Stimulated activated CD4-positive, alpha-beta T cell treated with anti-CD3 and anti-CD28 coated beads, Interleukin-1b, Interleukin-23, amount 100 ng/mL, for 24 hours (primary cell): ENCODE data around the gene SMARCAD1.

Source experiments
- DNase-seq, 4 experiments: peaks; one replicate each; pipeline ENCODE4 v3.0.0-alpha.2; 2020; ENCODE audit warnings: low read depth in 4 of 4, low spot score in 1 of 4

Gene SMARCAD1, protein sequence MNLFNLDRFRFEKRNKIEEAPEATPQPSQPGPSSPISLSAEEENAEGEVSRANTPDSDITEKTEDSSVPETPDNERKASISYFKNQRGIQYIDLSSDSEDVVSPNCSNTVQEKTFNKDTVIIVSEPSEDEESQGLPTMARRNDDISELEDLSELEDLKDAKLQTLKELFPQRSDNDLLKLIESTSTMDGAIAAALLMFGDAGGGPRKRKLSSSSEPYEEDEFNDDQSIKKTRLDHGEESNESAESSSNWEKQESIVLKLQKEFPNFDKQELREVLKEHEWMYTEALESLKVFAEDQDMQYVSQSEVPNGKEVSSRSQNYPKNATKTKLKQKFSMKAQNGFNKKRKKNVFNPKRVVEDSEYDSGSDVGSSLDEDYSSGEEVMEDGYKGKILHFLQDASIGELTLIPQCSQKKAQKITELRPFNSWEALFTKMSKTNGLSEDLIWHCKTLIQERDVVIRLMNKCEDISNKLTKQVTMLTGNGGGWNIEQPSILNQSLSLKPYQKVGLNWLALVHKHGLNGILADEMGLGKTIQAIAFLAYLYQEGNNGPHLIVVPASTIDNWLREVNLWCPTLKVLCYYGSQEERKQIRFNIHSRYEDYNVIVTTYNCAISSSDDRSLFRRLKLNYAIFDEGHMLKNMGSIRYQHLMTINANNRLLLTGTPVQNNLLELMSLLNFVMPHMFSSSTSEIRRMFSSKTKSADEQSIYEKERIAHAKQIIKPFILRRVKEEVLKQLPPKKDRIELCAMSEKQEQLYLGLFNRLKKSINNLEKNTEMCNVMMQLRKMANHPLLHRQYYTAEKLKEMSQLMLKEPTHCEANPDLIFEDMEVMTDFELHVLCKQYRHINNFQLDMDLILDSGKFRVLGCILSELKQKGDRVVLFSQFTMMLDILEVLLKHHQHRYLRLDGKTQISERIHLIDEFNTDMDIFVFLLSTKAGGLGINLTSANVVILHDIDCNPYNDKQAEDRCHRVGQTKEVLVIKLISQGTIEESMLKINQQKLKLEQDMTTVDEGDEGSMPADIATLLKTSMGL

DNA sequence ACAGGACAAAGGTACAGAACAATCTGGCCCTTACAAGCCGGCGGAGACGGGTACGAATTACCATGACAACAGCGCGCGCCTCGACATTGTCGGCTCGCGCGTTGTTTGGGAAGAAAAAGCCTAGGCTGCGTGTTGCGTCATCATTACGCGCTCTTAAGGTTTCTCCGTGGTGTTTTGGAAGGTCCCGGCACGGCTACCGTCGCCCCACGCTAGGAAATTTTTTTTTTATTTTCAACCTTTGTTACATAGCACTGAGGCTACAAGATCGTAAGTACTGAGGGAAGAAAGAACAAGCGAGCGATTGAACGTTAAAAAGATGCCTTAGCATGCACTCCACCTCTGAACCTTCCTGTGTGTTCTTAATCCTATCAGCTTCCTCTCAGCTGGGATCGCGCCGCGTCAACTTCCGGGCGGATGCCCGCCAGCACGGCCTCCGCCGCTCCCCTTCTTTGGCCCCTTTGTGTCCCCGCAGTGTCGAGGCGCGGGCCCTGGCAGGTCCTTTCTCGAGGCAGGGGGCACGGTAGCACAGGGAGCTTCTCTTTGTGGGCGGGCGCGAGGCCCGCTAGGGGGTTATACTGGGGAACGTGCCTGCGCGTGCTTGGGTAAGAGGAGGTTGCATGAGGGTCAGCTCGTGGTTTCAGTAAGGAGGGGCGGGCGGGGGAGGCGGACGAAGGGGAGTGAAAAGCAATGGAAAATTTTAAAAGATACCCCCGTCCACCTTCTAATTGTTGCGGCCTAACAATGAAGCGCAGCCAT is at the start of gene SMARCAD1:
TSS of gene SMARCAD1 (plus strand) at position 397 of the 756 bp plus-strand sequence. CDS start 530 bp downstream, outside the sequence.
- peak; percentile 77 to 85 (median 80) for DNase-seq

DNA sequence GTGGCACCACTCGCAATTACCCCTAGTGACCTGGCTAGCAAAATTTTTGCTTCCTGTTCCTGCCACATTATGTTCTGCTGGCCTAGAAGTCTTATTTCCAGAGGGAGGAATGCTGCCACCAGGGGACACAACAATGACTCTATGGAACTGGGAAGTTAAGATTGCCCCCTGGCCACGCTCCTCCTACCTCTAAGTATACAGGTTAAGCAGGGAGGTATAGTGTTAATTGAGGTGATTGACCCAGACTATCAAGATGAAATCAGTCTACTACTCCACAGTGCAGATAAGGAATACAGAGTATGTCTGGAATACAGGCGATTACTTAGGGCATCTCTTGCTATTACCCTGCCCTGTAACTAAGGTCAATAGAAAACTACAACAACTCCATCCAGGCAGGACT is 48.8 kb upstream of the SMARCAD1 start:
- no peak for DNase-seq

DNA sequence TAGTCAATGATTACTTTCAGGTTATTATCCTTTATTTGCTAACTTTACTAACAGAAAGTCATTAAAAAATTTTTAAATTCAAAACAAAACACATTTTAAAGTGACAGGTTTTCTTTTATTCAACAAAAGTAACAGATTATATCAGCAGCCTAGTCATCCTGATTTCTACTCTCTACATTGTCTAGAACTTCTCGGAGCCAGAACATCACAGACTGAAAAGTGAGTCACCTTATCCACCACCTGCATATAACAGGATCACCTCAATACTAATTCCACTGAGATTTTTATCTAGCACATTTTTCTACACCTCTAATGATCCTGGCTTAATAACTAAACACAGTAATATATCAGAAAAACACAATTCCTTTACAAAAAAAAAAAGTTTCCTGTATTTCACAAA is 47.9 kb upstream of the SMARCAD1 start:
- no peak for DNase-seq

DNA sequence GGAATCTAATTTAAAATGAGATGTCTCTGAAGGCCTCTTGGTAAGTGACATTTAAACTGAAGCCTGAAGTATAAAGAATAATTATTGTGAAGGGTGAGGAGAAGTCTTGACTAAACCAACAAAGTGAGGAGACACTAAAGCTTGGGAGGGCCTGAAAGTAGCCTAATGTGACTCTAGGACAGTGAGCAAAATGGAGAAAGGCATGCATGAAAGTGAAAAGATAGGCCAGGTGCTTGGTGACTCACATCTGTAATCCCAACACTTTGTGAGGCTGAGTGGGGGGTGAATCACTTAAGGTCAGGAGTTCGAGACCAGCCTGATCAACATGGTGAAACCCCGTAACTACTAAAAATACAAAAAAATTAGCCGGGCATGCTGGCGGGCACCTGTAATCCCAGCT is 46.9 kb upstream of the SMARCAD1 start:
- no peak for DNase-seq

DNA sequence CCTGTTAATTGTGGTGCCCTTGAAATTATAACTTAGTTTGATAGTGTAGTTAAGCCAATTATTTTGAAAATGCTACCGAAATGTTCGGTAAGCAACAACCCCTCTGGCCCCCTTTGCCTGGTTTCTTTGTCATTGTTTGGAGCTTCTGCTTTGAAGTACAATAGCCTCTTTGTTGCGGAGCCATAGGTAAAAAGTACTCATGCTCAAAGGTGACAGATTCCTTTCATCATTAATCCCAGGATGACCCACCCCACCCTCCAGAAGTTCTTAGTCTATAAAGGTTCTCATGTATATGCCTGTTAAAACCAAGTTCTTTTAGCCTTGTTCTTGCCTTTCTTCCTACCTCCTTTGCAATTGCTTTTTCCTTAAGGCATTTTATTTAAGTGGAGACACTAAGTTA is 42.4 kb upstream of the SMARCAD1 start:
- no peak for DNase-seq

DNA sequence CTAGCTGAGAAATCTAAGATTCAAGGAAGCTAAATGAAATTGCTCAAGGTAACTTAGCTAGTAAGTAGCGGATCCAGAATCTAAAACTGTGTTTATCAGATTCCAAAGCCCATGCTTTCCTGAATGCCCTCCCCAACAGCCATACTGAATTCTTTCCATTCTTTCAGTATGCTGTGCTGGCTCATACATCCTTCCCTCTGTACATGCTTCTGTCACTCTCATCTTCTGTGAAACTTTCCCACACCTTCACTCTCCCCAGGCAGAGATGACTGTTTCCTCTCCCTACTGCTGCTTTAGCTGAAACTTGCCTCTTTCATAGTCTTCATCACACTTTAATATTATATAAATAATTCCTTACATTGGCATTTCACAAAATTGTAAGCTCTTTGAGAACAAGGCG is 39.3 kb upstream of the SMARCAD1 start:
- DNase-seq, result no peak

DNA sequence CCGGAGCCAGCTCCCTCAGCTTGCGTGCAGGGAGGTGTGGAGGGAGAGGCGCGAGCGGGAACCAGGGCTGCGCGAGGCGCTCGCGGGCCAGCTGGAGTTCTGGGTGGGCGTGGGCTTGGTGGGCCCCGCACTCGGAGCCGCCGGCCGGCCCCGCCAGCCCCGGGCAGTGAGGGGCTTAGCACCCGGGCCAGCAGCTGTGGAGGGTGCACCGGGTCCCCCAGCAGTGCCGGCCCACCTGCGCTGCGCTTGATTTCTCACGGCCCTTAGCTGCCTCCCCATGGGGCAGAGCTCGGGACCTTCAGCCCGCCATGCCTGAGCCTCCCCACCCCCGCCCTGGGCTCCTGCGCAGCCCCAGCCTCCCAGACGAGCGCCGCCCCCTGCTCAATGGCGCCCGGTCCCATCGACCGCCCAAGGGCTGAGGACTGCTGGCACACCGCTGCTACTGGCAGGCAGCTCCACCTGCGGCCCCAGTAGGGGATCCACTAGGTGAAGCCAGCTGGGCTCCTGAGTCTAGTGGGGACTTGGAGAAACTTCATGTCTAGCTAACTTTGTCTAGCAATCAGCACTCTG is 37.8 kb upstream of the SMARCAD1 start:
- no peak for DNase-seq

DNA sequence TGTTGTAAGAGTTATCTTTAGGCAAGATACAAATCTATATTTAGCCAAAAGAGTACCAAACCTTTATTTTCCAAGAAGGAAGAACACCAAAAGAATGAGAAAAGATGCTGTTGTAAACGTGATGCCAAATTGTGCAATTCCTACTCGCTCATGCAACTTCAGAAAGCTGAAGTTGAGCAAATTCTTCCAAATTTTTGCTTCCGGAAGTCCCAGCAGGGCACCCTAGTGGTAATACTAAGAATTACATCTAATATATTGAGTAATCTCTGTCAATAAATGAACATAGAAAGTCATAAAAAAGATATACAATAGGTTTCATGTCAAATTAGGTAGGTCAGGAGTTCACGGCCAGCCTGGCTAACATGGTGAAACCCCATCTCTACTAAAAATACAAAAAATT is 36.0 kb upstream of the SMARCAD1 start:
- DNase-seq, result no peak

DNA sequence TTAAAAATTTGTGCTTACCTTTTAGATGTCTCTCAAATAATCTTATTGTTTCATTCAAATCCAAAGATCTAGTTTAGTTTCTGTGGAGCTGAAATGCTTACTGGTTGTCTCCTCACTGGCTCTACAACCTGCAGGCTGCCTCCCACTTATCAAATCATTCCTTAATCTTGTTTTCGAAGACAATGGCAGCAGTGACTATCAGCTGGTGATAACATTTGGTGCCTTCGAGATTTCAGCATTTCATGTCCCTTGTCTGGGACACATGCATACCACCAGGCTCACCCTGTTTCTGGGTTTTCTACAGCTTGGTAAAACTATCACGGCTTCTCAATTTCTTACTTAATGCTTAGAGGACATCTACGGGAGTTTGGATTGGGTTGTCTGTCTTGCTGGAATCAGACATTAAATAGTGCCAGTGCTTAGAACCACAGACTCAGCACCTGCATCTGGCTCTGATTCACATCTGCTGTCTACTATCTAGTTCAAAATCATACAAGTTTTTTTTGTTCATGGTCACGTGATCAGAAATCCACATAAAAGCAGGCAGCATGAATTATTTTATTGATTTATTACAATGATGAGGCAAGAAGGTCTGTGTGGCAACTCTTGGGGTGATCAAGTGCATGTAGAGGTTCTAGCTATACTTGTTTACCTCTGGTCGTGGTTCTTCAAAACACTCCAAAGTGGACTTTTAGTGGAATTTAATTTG is 32.0 kb upstream of the SMARCAD1 start:
- DNase-seq, result no peak

DNA sequence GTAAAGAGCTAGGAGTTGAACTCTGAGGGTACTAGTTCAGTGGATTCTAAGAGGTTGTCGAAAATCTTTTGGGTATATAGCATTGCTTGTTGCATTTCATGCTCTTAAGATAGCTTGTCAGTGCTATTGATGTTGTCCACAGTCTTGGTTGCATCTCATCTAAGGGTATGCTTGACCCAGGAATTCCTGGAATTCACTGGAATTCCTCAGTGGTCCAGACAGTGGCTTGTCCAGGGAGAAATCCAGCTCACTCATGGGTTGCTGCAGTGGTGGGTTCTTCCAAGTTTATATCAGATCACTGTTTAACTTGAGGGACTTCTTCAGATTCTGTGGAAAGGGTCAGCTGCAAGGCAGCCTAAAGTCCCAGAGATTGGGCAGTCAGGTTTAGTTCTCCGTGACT is 29.8 kb upstream of the SMARCAD1 start:
- DNase-seq, result no peak

DNA sequence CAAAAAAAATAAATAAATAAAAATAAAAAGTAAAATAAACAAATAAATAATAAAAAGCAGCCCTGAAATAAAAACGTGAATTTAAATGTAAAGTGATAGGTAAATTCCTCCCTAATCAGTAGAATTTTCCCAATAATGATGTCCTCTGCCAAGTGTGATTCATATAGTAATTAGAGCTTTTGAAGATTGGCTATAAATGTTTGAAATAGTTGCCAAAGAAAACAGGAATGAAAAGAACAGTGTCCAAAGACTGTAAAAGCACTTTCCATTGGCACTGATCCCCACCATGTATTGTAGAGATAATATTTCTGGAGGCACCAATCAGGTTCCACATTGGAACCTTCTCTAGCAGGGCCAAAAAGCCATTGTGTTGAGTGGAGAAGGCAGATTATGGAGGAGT is 25.9 kb upstream of the SMARCAD1 start:
- DNase-seq, result no peak

DNA sequence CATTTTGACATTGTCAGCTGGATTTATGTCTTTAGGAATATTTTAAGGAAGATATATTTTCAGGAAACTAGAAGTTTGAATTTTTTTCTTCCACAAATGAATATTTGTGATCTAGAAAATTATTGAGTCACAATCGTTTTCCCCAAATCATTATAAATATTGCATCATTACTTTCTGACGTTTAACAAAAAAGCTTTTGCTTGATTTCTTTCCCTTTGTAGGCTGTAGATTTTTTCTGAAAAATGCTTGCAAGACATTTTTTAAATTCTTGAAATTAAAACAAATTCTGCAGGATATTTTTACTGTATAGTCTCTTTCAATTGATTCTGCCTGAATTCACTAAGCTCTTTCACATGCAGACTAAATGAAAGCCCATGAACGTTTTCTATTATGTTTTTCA is 4.9 kb upstream of the SMARCAD1 start:
- DNase-seq, result no peak

DNA sequence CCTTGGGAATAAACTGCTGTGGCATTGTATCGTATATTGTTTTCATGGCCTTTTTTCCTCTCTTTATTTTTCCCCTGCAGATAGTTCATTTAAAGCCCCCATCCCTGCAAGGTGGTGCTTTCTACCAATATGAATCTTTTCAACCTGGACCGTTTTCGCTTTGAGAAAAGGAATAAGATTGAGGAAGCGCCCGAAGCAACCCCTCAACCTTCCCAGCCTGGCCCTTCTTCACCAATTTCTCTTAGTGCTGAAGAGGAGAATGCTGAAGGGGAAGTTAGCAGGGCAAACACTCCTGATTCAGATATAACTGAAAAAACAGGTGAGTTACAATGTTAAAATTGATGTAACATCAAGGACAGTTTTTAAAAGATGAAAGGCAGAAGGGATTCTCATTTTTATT is 601 bp downstream of the SMARCAD1 start:
- no peak for DNase-seq

DNA sequence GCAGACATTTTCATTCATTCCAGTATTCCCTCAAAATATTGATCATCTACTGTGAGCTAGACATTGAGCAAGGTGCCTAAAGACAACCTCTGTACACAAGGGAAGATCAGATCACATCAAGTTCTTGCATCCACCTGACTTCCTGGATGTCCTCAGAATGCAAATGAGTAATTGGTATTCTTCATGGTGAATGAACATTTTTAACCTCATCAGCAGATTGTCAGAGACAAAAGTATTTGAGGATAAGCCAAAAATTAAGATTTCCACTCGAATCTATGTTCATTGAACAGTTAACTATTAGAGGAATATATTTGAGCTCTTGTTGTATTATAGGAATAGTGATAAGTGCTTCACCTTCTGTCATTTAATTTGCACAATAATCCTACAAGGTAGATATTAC is 1.3 kb downstream of the SMARCAD1 start:
- DNase-seq, result no peak

DNA sequence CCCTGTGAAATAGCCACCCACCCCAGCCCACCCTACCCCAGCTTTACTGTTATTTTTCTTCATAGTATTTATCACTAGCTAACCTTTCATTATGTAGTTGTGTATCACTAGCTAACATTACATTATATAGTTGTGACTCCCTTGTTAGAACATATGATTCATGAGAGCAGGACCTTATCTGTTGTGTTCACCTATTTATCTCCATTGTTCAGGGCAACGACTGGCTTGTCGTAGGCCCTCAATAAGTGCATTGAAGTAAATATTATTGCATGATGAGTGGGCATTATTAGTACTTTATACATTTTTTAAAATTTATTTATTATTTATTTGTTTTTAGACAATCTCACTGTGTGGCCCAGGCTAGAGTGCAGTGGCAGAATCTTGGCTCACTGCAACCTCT is 4.2 kb downstream of the SMARCAD1 start:
- no peak for DNase-seq

DNA sequence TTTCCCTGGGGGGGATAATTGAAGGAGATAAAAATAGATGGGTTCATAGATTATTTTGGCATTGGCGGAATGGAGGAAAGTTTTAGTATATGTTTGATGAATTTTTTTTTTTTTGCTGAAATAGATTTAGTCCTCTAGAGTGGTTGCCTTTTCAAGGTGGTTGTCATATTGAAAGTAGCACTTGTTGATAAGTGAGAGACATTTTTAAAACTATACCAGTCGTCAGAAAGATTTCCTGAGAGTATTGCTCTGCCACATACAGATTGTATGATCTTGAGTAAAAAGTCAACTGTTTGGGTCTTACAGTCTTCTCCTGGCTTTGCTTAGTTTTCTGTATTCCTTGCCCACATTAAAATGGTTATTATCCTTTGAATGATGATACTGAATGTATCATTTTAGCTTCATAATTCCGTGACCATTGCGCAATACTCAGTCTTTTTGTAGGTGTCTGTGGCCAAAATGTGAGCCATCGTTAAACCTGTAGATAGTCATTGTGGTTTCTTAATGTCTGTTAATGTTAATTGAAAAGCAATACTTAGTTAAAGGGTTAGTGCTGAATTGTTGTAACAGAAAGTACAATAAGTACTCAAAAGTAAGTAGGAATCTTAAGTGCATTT is 7.1 kb downstream of the SMARCAD1 start:
- no peak for DNase-seq

DNA sequence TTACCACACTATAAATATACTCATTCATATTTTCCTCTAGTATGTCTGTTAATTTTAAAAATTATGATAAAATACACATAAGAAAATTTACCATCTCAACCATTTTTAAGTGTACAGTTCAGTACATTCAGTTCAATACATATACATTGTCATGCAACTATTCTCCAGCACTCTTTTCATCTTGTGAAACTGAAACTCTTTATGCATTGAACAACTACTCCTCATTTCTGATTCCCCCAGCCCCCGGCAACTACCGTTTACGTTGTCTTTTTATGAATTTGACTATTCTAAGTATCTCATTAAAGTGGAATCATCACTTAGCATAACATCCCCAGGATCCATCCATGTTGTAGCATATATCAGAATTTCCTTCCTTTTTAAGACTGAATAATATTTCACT is 8.7 kb downstream of the SMARCAD1 start:
- DNase-seq, result no peak

DNA sequence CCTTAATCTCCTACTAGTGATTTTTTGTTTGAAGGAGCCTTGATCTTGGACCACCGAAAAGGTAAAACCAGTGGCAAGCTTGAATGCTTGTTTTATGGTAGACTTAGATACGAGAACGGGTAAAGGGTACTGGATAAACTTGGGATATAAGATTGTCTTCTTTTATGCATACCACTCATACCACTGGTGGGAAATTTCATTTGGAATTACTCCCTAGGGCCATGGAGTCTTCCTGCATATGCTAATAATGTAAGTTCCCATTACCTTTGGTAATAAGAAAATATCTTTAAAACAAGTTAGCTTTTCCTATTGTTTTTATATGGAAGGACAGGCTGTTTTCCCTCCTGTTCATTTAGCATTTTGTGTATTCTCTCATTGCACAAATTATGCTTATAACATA is 11.7 kb downstream of the SMARCAD1 start:
- DNase-seq, result no peak

DNA sequence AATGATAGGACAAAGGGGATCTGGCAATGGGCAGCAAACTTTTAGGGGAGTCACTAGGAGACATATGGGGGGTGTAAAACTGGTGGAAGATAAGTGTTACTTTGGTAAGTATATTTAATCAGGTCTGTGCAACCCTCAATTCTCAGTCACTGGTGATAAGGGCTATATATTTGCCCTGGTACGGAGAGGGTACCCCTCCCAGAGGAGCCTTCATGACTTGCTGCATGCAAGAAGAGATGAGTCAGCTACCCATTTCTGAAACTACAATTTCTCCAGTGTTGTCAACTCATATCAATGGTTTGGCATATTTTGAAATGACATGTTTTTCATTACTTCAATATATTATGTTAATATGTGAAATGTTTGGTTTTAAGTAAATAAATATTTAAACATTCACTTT is 14.3 kb downstream of the SMARCAD1 start:
- no peak for DNase-seq

DNA sequence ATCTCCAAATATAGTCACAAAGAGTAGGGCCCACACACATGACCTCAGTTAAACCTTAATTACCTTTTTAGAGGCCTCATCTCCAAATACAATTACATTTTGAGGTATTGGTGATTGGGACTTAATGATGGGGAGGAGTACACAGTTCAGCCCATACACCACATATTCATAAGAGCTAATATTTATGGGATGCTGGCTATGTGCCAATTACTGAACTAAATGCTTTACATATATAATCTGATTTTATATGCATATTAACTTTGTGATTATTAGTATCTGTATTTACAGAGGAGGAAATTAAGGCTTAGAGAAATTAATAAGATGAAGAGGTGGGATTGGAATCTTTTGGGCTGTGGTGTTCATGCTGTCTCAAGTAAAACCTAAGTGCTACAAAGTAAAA is 17.8 kb downstream of the SMARCAD1 start:
- no peak for DNase-seq
